ENCODE measurements around the gene EML3. TPM values are rescaled to one million over a fixed set of nuclear protein-coding genes. Genes with fewer than 3 reads are reported as not detected.
A peak's percentile ranks its signal among the peaks of the same experiment; 100 is the strongest.
"Not testable (repeated sequence)": the region's sequence is repeated elsewhere in the genome, so short reads cannot be mapped to it uniquely, and the experiment has no call there.

EML3 gene
- total and polyA plus RNA-seq, 11 donors: 8.8 to 40.9 (median 15.3) TPM

- Histone ChIP-seq H3K36me3 (peaks cover 0 to 25% (median 21%) of the 10 kb centered on the region in 9 donors), H3K4me3 (peak overlapping the region; percentile 73 to 97 (median 92)), H3K9me3 (no peaks in the 10 kb centered on the region), H3K27ac (peak overlapping the region; percentile 63 to 96 (median 91)), H3K27me3 (no peaks in the 10 kb centered on the region), H3K4me1 (peaks cover 0 to 20% (median 14%) of the 10 kb centered on the region in 12 donors)
- 37 to 40% (median 39%) methylated on average over 16 of the region's 16 CpGs for WGBS, 4 donors
- intact Hi-C loops (cut with DNase I): no loop called here
- TF ChIP-seq POLR2A (IDR thresholded peaks at IDR 0.05) (no peak), CTCF (IDR thresholded peaks at IDR 0.05) (no peak)
- ATAC-seq: no peak
- DNase-seq: peak in 1 of 5 donors; percentile 24
Measured at GRCh38 chr11:62652161-62653006, 39.8 kb upstream of the EML3 start.

GRCh38 chr11:62650283-62650682 lies 37.7 kb upstream of the EML3 start:
- H3K4me3 ChIP-seq; H3K27ac ChIP-seq; H3K9me3 ChIP-seq; ATAC-seq; H3K27me3 ChIP-seq; intact Hi-C loops (cut with DNase I): not testable (repeated sequence)
- Histone ChIP-seq H3K36me3 (peaks cover 0 to 27% (median 21%) of the 10 kb centered on the region in 9 donors), H3K4me1 (peaks cover 0 to 35% (median 27%) of the 10 kb centered on the region in 12 donors)
- DNase-seq: peak in 1 of 5 donors; percentile 34
- 95 to 98% (median 97%) methylated on average over 12 of the region's 12 CpGs for WGBS, 4 donors

GRCh38 chr11:62649486-62649885 lies 36.9 kb upstream of the EML3 start:
- H3K4me3 ChIP-seq: no peak overlapping the region
- peaks cover 0 to 29% (median 23%) of the 10 kb centered on the region in 9 donors for H3K36me3 ChIP-seq
- peaks cover 0 to 43% (median 34%) of the 10 kb centered on the region in 12 donors for H3K4me1 ChIP-seq
- H3K9me3 ChIP-seq: no peaks in the 10 kb centered on the region
- ATAC-seq (no peak), DNase-seq (no peak)
- TF ChIP-seq POLR2A (IDR thresholded peaks at IDR 0.05): no peak
- no peak for TF ChIP-seq CTCF (IDR thresholded peaks at IDR 0.05)
- intact Hi-C loops (cut with DNase I): loop anchor here in 3 of 10 donors (5.0 kb wide), 1 partner anchor 37 kb away; the partner anchor contains the start of genes EML3 (in 3 of the 3) and ROM1 (in 3 of the 3)
- WGBS, 4 donors: 85 to 93% (median 91%) methylated on average over 7 to 11 of the region's 11 CpGs
- no peaks in the 10 kb centered on the region for H3K27me3 ChIP-seq
- no peak overlapping the region for H3K27ac ChIP-seq

- intact Hi-C loops (cut with DNase I): loop anchor here in 3 of 10 donors (5.0 kb wide), 1 partner anchor 37 kb away; the partner anchor contains the start of genes EML3 (in 3 of the 3) and ROM1 (in 3 of the 3)
- DNase-seq (peak in 1 of 5 donors; percentile 33), ATAC-seq (no peak)
- 80 to 86% (median 85%) methylated on average over 11 of the region's 11 CpGs for WGBS, 4 donors
- Histone ChIP-seq H3K9me3 (no peaks in the 10 kb centered on the region), H3K4me3 (no peak overlapping the region), H3K27me3 (no peaks in the 10 kb centered on the region), H3K27ac (no peak overlapping the region), H3K4me1 (peaks cover 0 to 44% (median 34%) of the 10 kb centered on the region in 12 donors), H3K36me3 (peaks cover 0 to 34% (median 28%) of the 10 kb centered on the region in 9 donors)
- TF ChIP-seq POLR2A (IDR thresholded peaks at IDR 0.05): no peak
- no peak for TF ChIP-seq CTCF (IDR thresholded peaks at IDR 0.05)
Measured at GRCh38 chr11:62648967-62649364, 36.4 kb upstream of the EML3 start.
